H7 (cell line): Measurements from ENCODE around the gene CCDC7. TPM values are rescaled to one million over a fixed set of nuclear protein-coding genes. Genes with fewer than 3 reads are reported as not detected.
A peak's percentile ranks its signal among the peaks of the same experiment; 100 is the strongest.
"Not testable (repeated sequence)": the region's sequence is repeated elsewhere in the genome, so short reads cannot be mapped to it uniquely, and the experiment has no call there.

Source experiments
- DNase-seq: peaks from one replicate; pipeline ENCODE4 v3.0.0; 2012
- H3K27me3 ChIP-seq: 2 replicates; pipeline ENCODE4 v1.6.0; 2011; ENCODE audit warnings: mild to moderate bottlenecking, low read length; ENCODE audit not compliant: control insufficient read depth, insufficient read depth
- H3K36me3 ChIP-seq: replicated peaks from 2 replicates; pipeline ENCODE4 v1.5.1; 2011; ENCODE audit warnings: low read length; ENCODE audit not compliant: control insufficient read depth, insufficient read depth
- H3K4me3 ChIP-seq: 2 replicates; pipeline ENCODE4 v1.5.1; 2011; ENCODE audit warnings: low read depth, mild to moderate bottlenecking, control low read depth, low read length, moderate library complexity; ENCODE audit not compliant: insufficient read depth
- total RNA-seq: library from RNA; depleted of rRNA; stranded (reverse); fragments of >200 nt; shearing (Covaris generic); gene quantifications from 2 replicates; pipeline ENCODE4 v1.2.3, GENCODE V29; 2014; rRNA removed

The CCDC7 gene
- 0.24 and 2.7 TPM in 2 replicates for total RNA-seq

GRCh38 chr10:32445740-32446535, at the start of gene CCDC7:
Gene CCDC7, plus strand, starts transcription at chr10:32446140. Its CDS starts 5,503 bp downstream, at chr10:32451643.
- H3K36me3 ChIP-seq, result no peaks in the 10 kb centered on the region
- peak within 1 kb of the TSS; percentile 82 for H3K4me3 ChIP-seq
- H3K27me3 ChIP-seq, result no peaks in the 10 kb centered on the region
- peak; percentile 74 for DNase-seq

DNA sequence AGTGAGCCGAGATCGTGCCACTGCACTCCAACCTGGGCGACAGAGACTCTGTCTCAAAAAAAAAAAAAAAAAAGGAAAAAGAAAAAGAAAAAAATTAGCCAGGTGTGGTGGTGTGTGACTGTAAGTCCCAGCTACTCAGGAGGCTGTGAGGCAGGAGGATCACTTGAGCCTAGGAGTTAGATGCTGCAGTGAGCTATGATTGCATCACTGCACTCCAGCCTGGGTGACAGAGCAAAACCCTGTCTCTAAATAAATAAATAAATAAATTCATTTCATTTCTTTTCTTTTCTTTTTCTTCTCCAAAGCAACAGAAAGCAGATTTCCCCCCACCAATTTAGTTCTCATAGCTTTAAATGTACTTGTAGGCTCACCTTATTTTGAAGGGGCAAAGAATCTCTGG, 48.8 kb upstream of the CCDC7 start:
- not testable (repeated sequence) for H3K4me3 ChIP-seq, DNase-seq, H3K36me3 ChIP-seq, H3K27me3 ChIP-seq

- not testable (repeated sequence) for H3K36me3 ChIP-seq, H3K4me3 ChIP-seq, DNase-seq
These were observed 46.2 kb upstream of the CCDC7 start for GRCh38 chr10:32399720-32400119.

GRCh38 chr10:32400961-32401360, 45.0 kb upstream of the CCDC7 start:
- no peak for DNase-seq
- H3K36me3 ChIP-seq, result no peaks in the 10 kb centered on the region
- H3K4me3 ChIP-seq, result no peak overlapping the region
- no peaks in the 10 kb centered on the region for H3K27me3 ChIP-seq

More at GRCh38 chr10:32399720-32400119, 46.2 kb upstream of the CCDC7 start:
- not testable (repeated sequence) for H3K27me3 ChIP-seq

DNA sequence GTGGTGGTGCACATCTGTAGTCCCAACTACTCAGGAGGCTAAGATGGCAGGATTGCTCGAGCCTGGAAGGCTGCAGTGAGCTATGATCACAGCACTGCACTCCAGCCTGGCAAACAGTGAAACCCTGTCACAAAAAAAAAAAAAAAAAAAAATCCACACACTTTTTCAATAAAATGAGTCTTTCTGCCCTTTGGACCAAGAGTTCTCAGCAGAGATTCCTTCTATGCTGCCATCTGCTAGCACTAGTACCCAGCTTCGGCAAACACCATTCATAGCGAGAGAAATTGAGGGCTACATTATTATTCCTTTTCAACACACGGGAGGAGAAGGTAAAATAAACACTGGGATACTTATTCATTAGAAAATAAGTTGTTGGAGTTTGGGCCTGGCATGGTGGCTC, 43.4 kb upstream of the CCDC7 start:
- no peaks in the 10 kb centered on the region for H3K36me3 ChIP-seq
- DNase-seq, result no peak
- H3K4me3 ChIP-seq, result no peak overlapping the region
- H3K27me3 ChIP-seq, result no peaks in the 10 kb centered on the region

- H3K36me3 ChIP-seq, result no peaks in the 10 kb centered on the region
- no peak for DNase-seq
- no peaks in the 10 kb centered on the region for H3K27me3 ChIP-seq
- H3K4me3 ChIP-seq, result no peak overlapping the region
These were observed 42.8 kb upstream of the CCDC7 start for GRCh38 chr10:32403091-32403490.

DNA sequence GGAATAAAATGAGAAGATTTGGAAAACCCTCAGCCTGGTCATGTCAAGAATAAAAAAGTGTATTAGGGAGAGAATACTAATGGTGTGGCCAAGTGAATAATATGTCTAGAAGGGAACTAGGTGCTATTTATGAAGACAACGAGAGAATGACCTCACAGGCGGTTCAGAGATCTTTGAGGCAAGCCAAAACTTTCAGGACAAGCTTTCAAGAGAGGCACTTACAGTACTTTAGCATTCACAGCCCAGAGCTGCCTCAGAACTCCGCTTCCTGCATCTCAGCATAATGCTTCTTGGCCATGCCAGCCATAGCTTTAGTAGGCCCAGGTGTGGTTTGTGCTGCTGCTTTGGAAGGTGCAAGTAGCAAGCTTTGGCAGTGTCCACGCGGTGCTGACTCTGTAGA, 37.2 kb upstream of the CCDC7 start:
- DNase-seq, result no peak
- H3K27me3 ChIP-seq, result no peaks in the 10 kb centered on the region

GRCh38 chr10:32409741-32410140, 36.2 kb upstream of the CCDC7 start:
- no peak for DNase-seq
- H3K4me3 ChIP-seq, result no peak overlapping the region

More for the DNA sequence above, 37.2 kb upstream of the CCDC7 start:
- Histone ChIP-seq H3K36me3 (no peaks in the 10 kb centered on the region), H3K4me3 (no peak overlapping the region)

GRCh38 chr10:32410569-32410968, 35.4 kb upstream of the CCDC7 start:
- Histone ChIP-seq H3K36me3 (no peaks in the 10 kb centered on the region), H3K4me3 (no peak overlapping the region), H3K27me3 (no peaks in the 10 kb centered on the region)
- no peak for DNase-seq

More at GRCh38 chr10:32409741-32410140, 36.2 kb upstream of the CCDC7 start:
- no peaks in the 10 kb centered on the region for H3K27me3 ChIP-seq
- no peaks in the 10 kb centered on the region for H3K36me3 ChIP-seq

- H3K36me3 ChIP-seq, result no peaks in the 10 kb centered on the region
- no peaks in the 10 kb centered on the region for H3K27me3 ChIP-seq
- no peak for DNase-seq
- no peak overlapping the region for H3K4me3 ChIP-seq
These were observed 34.0 kb upstream of the CCDC7 start for GRCh38 chr10:32411797-32412498.

- no peaks in the 10 kb centered on the region for H3K36me3 ChIP-seq
These were observed 33.5 kb upstream of the CCDC7 start for GRCh38 chr10:32412499-32412853.

DNA sequence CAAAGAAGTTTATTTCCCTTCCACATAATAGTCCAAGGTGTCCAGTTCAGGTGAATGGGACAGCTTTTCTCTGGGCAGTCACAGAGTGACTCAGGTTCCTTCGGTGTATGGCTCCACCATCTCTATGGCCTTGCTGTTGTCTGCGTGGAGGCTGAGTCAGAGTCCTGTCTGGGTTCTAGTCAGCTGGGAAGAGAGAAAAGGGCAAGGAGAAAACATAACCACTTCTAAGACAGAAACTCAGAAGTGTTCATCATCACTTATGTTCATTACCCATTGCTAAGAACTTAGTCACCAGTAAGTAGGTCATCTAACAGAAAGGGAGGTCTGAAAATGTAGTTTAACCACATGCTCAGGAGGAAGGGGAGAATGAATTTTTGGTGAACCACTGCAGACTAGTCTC, 32.4 kb upstream of the CCDC7 start:
- no peak for DNase-seq
- H3K4me3 ChIP-seq, result no peak overlapping the region
- H3K36me3 ChIP-seq, result no peaks in the 10 kb centered on the region
- no peaks in the 10 kb centered on the region for H3K27me3 ChIP-seq

More at GRCh38 chr10:32412499-32412853, 33.5 kb upstream of the CCDC7 start:
- Histone ChIP-seq H3K27me3 (no peaks in the 10 kb centered on the region), H3K4me3 (no peak overlapping the region)
- DNase-seq, result no peak

- Histone ChIP-seq H3K4me3 (no peak overlapping the region), H3K27me3 (no peaks in the 10 kb centered on the region), H3K36me3 (no peaks in the 10 kb centered on the region)
- DNase-seq, result no peak
These were observed 30.6 kb upstream of the CCDC7 start for GRCh38 chr10:32415361-32415760.

GRCh38 chr10:32417911-32418547, 27.9 kb upstream of the CCDC7 start:
- DNase-seq, result no peak
- no peaks in the 10 kb centered on the region for H3K36me3 ChIP-seq
- H3K4me3 ChIP-seq, result no peak overlapping the region
- H3K27me3 ChIP-seq, result no peaks in the 10 kb centered on the region

DNA sequence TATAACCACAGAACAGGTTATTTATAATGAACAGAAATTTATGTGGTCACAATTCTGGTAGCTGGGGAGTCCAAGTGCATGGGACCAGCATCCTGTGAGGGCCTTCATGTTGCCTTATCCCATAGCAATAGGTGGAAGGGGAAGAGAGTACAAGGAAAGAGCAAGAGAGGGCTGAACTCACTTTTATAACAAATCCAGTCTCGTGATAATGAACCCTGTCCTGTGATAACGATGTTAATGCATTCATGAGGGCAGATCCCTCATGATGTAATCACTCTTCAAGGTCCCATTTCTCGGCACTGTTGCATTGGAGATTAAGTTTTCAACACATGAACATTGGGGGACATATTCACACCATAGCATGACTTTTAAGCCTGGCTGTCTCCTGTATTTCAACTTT, 27.4 kb upstream of the CCDC7 start:
- Histone ChIP-seq H3K4me3 (no peak overlapping the region), H3K36me3 (no peaks in the 10 kb centered on the region), H3K27me3 (no peaks in the 10 kb centered on the region)
- no peak for DNase-seq
